Transverse colon (tissue), 4 donors: ENCODE measurements around the gene MINDY3.

ENCODE experiments used
- CTCF ChIP-seq, 5 experiments: fragments of 200-600 bp in 3 of 5; fragments of 450-650 bp in 2 of 5; sonication (generic) in 3 of 5; IDR thresholded peaks; 1 replicate in 2 of 5; 2 replicates in 3 of 5; pipeline ENCODE4 v1.5.1; 2016 to 2017; ENCODE audit warnings: antibody characterized with exemption in 5 of 5, inconsistent platforms in 3 of 5, mild to moderate bottlenecking in 2 of 5, moderate library complexity in 1 of 5
- EP300 ChIP-seq: sonication (generic); formaldehyde crosslinking; IDR thresholded peaks from one replicate; pipeline ENCODE4 v1.6.1; 2017; ENCODE audit warnings: antibody characterized with exemption, low read depth
- POLR2A ChIP-seq: fragments of 450-650 bp; IDR thresholded peaks from one replicate; pipeline ENCODE4 v1.6.1; 2016; ENCODE audit warnings: antibody characterized with exemption, mild to moderate bottlenecking, moderate library complexity
- POLR2AphosphoS5 ChIP-seq, 3 donors: sonication (generic); formaldehyde crosslinking; IDR thresholded peaks; one replicate each; pipeline ENCODE4 v1.6.1; 2016; ENCODE audit warnings: antibody characterized with exemption in 3 of 3

GRCh38 chr10:15813415-15813814 is 46.9 kb downstream of the MINDY3 start:
- TF ChIP-seq POLR2A (no peak), CTCF (IDR thresholded peaks at IDR 0.05) (no peak), EP300 (no peak), POLR2AphosphoS5 (IDR thresholded peaks at IDR 0.05) (no peak)
